HG02571 (cell line): ENCODE measurements around the gene NEO1.
"Not testable (repeated sequence)": the region's sequence is repeated elsewhere in the genome, so short reads cannot be mapped to it uniquely, and the experiment has no call there.

ENCODE experiments used
- ATAC-seq: cut with Tn5 transposase; IDR thresholded peaks from one replicate; pipeline ENCODE4 v1.9.1; 2021; ENCODE audit warnings: mild to moderate bottlenecking, moderate library complexity; ENCODE audit not compliant: unreplicated experiment

Gene NEO1

GRCh38 chr15:73296609-73297353, 244.5 kb downstream of the NEO1 start:
- ATAC-seq = no peak

- no peak for ATAC-seq
These were observed 246.4 kb downstream of the NEO1 start for GRCh38 chr15:73298522-73299245.

- not testable (repeated sequence) for ATAC-seq
These were observed 248.0 kb downstream of the NEO1 start for GRCh38 chr15:73300286-73300685.

GRCh38 chr15:73303636-73304035, 251.4 kb downstream of the NEO1 start:
- ATAC-seq = no peak

GRCh38 chr15:73305331-73306211, 253.3 kb downstream of the NEO1 start:
- no peak for ATAC-seq

- ATAC-seq = no peak
These were observed 256.0 kb downstream of the NEO1 start for GRCh38 chr15:73308305-73308704.

- no peak for ATAC-seq
These were observed 261.6 kb downstream of the NEO1 start for GRCh38 chr15:73313861-73314260.

GRCh38 chr15:73317651-73318462, 265.6 kb downstream of the NEO1 start:
- no peak for ATAC-seq

GRCh38 chr15:73318463-73319351, 266.4 kb downstream of the NEO1 start:
- ATAC-seq = no peak

- no peak for ATAC-seq
These were observed 267.4 kb downstream of the NEO1 start for GRCh38 chr15:73319460-73320245.

- ATAC-seq = no peak
These were observed 268.4 kb downstream of the NEO1 start for GRCh38 chr15:73320619-73321180.

- no peak for ATAC-seq
These were observed 269.5 kb downstream of the NEO1 start for GRCh38 chr15:73321496-73322450.

GRCh38 chr15:73322665-73323373, 270.6 kb downstream of the NEO1 start:
- no peak for ATAC-seq

- ATAC-seq = no peak
These were observed 271.2 kb downstream of the NEO1 start for GRCh38 chr15:73323374-73323955.

GRCh38 chr15:73323956-73324355, 271.7 kb downstream of the NEO1 start:
- ATAC-seq = no peak

GRCh38 chr15:73324496-73325170, 272.4 kb downstream of the NEO1 start:
- no peak for ATAC-seq
